NCI-H2227 (cell line): ENCODE results near the gene RCAN1.

Experiments
- DNase-seq: peaks from one replicate; lab custom pipeline; 2025; ENCODE audit not compliant: unreplicated experiment; lab: John Stamatoyannopoulos, UW

Gene RCAN1

GRCh38 chr21:34614628-34615486 lies at the start of gene RCAN1:
TSS of gene RCAN1 (minus strand) at chr21:34615113. CDS start at chr21:34615011, 102 bp downstream.
- peak; percentile 95 for DNase-seq

GRCh38 chr21:34661848-34662247 lies 46.9 kb upstream of the RCAN1 start:
- no peak for DNase-seq

- no peak for DNase-seq
Observed at GRCh38 chr21:34653522-34653921, 38.6 kb upstream of the RCAN1 start.

GRCh38 chr21:34651642-34652041 lies 36.7 kb upstream of the RCAN1 start:
- DNase-seq: no peak

GRCh38 chr21:34650861-34651431 lies 36.0 kb upstream of the RCAN1 start:
- no peak for DNase-seq

- DNase-seq: no peak
Observed at GRCh38 chr21:34649400-34649799, 34.5 kb upstream of the RCAN1 start.

GRCh38 chr21:34648739-34649297 lies 33.9 kb upstream of the RCAN1 start:
- no peak for DNase-seq

- no peak for DNase-seq
Observed at GRCh38 chr21:34647555-34647954, 32.6 kb upstream of the RCAN1 start.

- no peak for DNase-seq
Observed at GRCh38 chr21:34644825-34645224, 29.9 kb upstream of the RCAN1 start.

GRCh38 chr21:34642211-34643075 lies 27.5 kb upstream of the RCAN1 start:
- no peak for DNase-seq

GRCh38 chr21:34640858-34641257 lies 25.9 kb upstream of the RCAN1 start:
- no peak for DNase-seq

GRCh38 chr21:34639882-34640788 lies 25.2 kb upstream of the RCAN1 start:
- no peak for DNase-seq

GRCh38 chr21:34639250-34639649 lies 24.3 kb upstream of the RCAN1 start:
- no peak for DNase-seq

- no peak for DNase-seq
Observed at GRCh38 chr21:34636961-34637360, 22.0 kb upstream of the RCAN1 start.

GRCh38 chr21:34635307-34635706 lies 20.4 kb upstream of the RCAN1 start:
- DNase-seq: no peak

GRCh38 chr21:34632498-34632897 lies 17.6 kb upstream of the RCAN1 start:
- DNase-seq: no peak

- DNase-seq: peak; percentile 63
Observed at GRCh38 chr21:34630536-34631143, 15.7 kb upstream of the RCAN1 start.

GRCh38 chr21:34626131-34626530 lies 11.2 kb upstream of the RCAN1 start:
- DNase-seq: no peak

- no peak for DNase-seq
Observed at GRCh38 chr21:34625030-34625593, 10.2 kb upstream of the RCAN1 start.

- no peak for DNase-seq
Observed at GRCh38 chr21:34623516-34623915, 8.6 kb upstream of the RCAN1 start.
